Stomach (tissue), 4 donors: ENCODE data around the gene COPE.

ENCODE experiments used
- CTCF ChIP-seq, 7 experiments: fragments of 450-650 bp in 4 of 7; fragments of 200-600 bp in 3 of 7; sonication (generic) in 3 of 7; IDR thresholded peaks; one replicate each; pipeline ENCODE4 v1.5.1; 2016 to 2019; ENCODE audit warnings: antibody characterized with exemption in 7 of 7, control low read depth in 2 of 7, mild to moderate bottlenecking in 1 of 7
- EP300 ChIP-seq: sonication (generic); formaldehyde crosslinking; IDR thresholded peaks from one replicate; pipeline ENCODE4 v1.6.1; 2017; ENCODE audit warnings: antibody characterized with exemption
- POLR2A ChIP-seq, 4 donors: fragments of 450-650 bp; IDR thresholded peaks; one replicate each; pipeline ENCODE4 v1.6.1; 2016; ENCODE audit warnings: antibody characterized with exemption in 4 of 4, control low read depth in 2 of 4, mild to moderate bottlenecking in 1 of 4, moderate library complexity in 1 of 4
- POLR2AphosphoS5 ChIP-seq, 3 donors: sonication (generic); formaldehyde crosslinking; IDR thresholded peaks; one replicate each; pipeline ENCODE4 v1.6.1; 2016; ENCODE audit warnings: antibody characterized with exemption in 3 of 3

GRCh38 chr19:18859676-18860301, 59.4 kb downstream of the COPE start:
- no peak for TF ChIP-seq CTCF (IDR thresholded peaks at IDR 0.05)
- TF ChIP-seq POLR2A (IDR thresholded peaks at IDR 0.05) = no peak
- TF ChIP-seq EP300 = no peak
- TF ChIP-seq POLR2AphosphoS5 (IDR thresholded peaks at IDR 0.05) = no peak
